PC-9 (cell line): Measurements from ENCODE around the gene CLCN3. TPM values are rescaled to one million over a fixed set of nuclear protein-coding genes. Genes with fewer than 3 reads are reported as not detected.
"Not testable (repeated sequence)": the region's sequence is repeated elsewhere in the genome, so short reads cannot be mapped to it uniquely, and the experiment has no call there.

Source experiments
- BruUV-seq: library from RNA; stranded (reverse); fragments of 400-500 nt; replicated peaks from 2 replicates; lab custom pipeline; 2021; lab: Mats Ljungman, UMichigan
- CTCF ChIA-PET: fragments of 300-600 bp; sonication (Branson Sonifier 250); formaldehyde crosslinking; loops from one replicate; lab custom pipeline; 2022; ENCODE audit warnings: antibody characterized with exemption; lab: Charles Lee
- POLR2A ChIA-PET: fragments of 300-600 bp; sonication (Branson Sonifier 250); formaldehyde crosslinking; loops from one replicate; lab custom pipeline; 2022; ENCODE audit warnings: antibody characterized with exemption; ENCODE audit not compliant: unreplicated experiment; lab: Charles Lee
- DNase-seq, 2 experiments: peaks; one replicate each; pipeline versions ENCODE4 v3.0.0 to v3.0.0-alpha.2; 2015 to 2022; ENCODE audit warnings: mixed read lengths in 1 of 2
- H2AFZ ChIP-seq: fragments of 200-600 bp; sonication (generic); 2 replicates; pipeline ENCODE4 v1.8.1; 2017; ENCODE audit warnings: antibody characterized with exemption
- H3F3A ChIP-seq: fragments of 200-600 bp; sonication (generic); 2 replicates; pipeline ENCODE4 v1.8.1; 2017; ENCODE audit warnings: antibody characterized with exemption, mild to moderate bottlenecking, low read depth; ENCODE audit not compliant: insufficient read depth
- H3K27ac ChIP-seq: fragments of 200-600 bp; sonication (generic); 2 replicates; pipeline ENCODE4 v1.6.1; 2016; ENCODE audit warnings: mixed run types
- H3K27me3 ChIP-seq: fragments of 200-600 bp; sonication (generic); 2 replicates; pipeline ENCODE4 v1.6.1; 2016; ENCODE audit warnings: low read depth, mixed run types; ENCODE audit not compliant: insufficient read depth
- H3K36me3 ChIP-seq: fragments of 200-600 bp; sonication (generic); 2 replicates; pipeline ENCODE4 v1.6.1; 2016; ENCODE audit warnings: low read depth, mixed run types
- H3K4me1 ChIP-seq: fragments of 200-600 bp; sonication (generic); replicated peaks from 2 replicates; pipeline ENCODE4 v1.6.1; 2016; ENCODE audit warnings: mixed run types; ENCODE audit not compliant: insufficient read depth
- H3K4me2 ChIP-seq: fragments of 200-600 bp; sonication (generic); 2 replicates; pipeline ENCODE4 v1.6.1; 2017; ENCODE audit warnings: mixed run types
- H3K4me3 ChIP-seq: fragments of 200-600 bp; sonication (generic); 2 replicates; pipeline ENCODE4 v1.6.1; 2016; ENCODE audit warnings: mixed run types
- H3K79me2 ChIP-seq: fragments of 200-600 bp; sonication (generic); 2 replicates; pipeline ENCODE4 v1.6.1; 2017; ENCODE audit warnings: low read depth, mixed run types
- H3K9me2 ChIP-seq: fragments of 200-600 bp; sonication (generic); 2 replicates; pipeline ENCODE4 v1.8.1; 2017; ENCODE audit warnings: mild to moderate bottlenecking; ENCODE audit not compliant: insufficient read depth
- H3K9me3 ChIP-seq: fragments of 200-600 bp; sonication (generic); 2 replicates; pipeline ENCODE4 v1.8.1; 2016; ENCODE audit warnings: low read depth; ENCODE audit not compliant: insufficient read depth
- H4K20me1 ChIP-seq: fragments of 200-600 bp; sonication (generic); 2 replicates; pipeline ENCODE4 v1.8.1; 2017; ENCODE audit not compliant: insufficient read depth
- CTCF ChIP-seq: fragments of 200-600 bp; sonication (generic); conservative IDR thresholded peaks from 2 replicates; pipeline ENCODE4 v1.6.1; 2017; ENCODE audit warnings: mixed run types, antibody characterized with exemption, mild to moderate bottlenecking, moderate library complexity
- EZH2 ChIP-seq: fragments of 200-600 bp; sonication (generic); IDR thresholded peaks from 2 replicates; pipeline ENCODE4 v1.8.0; 2017; ENCODE audit warnings: antibody characterized with exemption, low read depth
- intact Hi-C: fragments of 100-400 bp; cut with micrococcal nuclease; formaldehyde crosslinking; loops from one replicate; pipeline ENCODE4 v1.10.0; 2022; ENCODE audit not compliant: unreplicated experiment
- total RNA-seq: library from RNA; stranded (reverse); gene quantifications from 2 replicates; pipeline ENCODE4 v1.2.3, GENCODE V29; 2021

The CLCN3 gene
- total RNA-seq, 1 experiment from 2014 or later: 51.6 TPM

- BruUV-seq: no TSS peak
- Histone ChIP-seq H3K79me2 (no peaks in the 10 kb centered on the region), H4K20me1 (no peaks in the 10 kb centered on the region), H3K27ac (no peak overlapping the region), H3F3A (no peaks in the 10 kb centered on the region), H3K4me3 (no peak overlapping the region), H3K4me1 (no peaks in the 10 kb centered on the region), H3K9me2 (no peaks in the 10 kb centered on the region), H3K9me3 (no peaks in the 10 kb centered on the region), H3K36me3 (no peaks in the 10 kb centered on the region), H3K27me3 (no peaks in the 10 kb centered on the region), H2AFZ (no peak overlapping the region), H3K4me2 (no peak overlapping the region)
- DNase-seq: no peak
- TF ChIP-seq CTCF: no peak
- POLR2A ChIA-PET: no interaction called here
- intact Hi-C loops: loop anchor here (5.0 kb wide), 1 partner anchor 112 kb away; the partner anchor contains the start of gene NEK1
- CTCF ChIA-PET: no interaction called here
These were observed 103.9 kb downstream of the CLCN3 start for GRCh38 chr4:169724260-169724659.

GRCh38 chr4:169727616-169728015 lies 107.2 kb downstream of the CLCN3 start:
- Histone ChIP-seq H3F3A (no peaks in the 10 kb centered on the region), H3K4me2 (no peak overlapping the region), H3K9me2 (no peaks in the 10 kb centered on the region), H3K9me3 (no peaks in the 10 kb centered on the region), H2AFZ (no peak overlapping the region), H3K36me3 (no peaks in the 10 kb centered on the region), H3K27me3 (no peaks in the 10 kb centered on the region), H4K20me1 (no peaks in the 10 kb centered on the region), H3K4me1 (no peaks in the 10 kb centered on the region), H3K4me3 (no peak overlapping the region), H3K27ac (no peak overlapping the region), H3K79me2 (no peaks in the 10 kb centered on the region)
- no TSS peak for BruUV-seq
- ChIA-PET POLR2A (interaction anchor here (0.6 to 0.7 kb wide), 2 partner anchors 658 to 718 kb away, joined by 3 to 5 read pairs; partner anchors contain the start of gene CBR4), CTCF (no interaction called here)
- no peak for TF ChIP-seq CTCF
- TF ChIP-seq EZH2: no peak
- intact Hi-C loops: no loop called here
- DNase-seq: no peak

GRCh38 chr4:169730564-169730963 lies 110.2 kb downstream of the CLCN3 start:
- Histone ChIP-seq H3K36me3 (no peaks in the 10 kb centered on the region), H3K27ac (no peak overlapping the region), H3K4me1 (no peaks in the 10 kb centered on the region), H4K20me1 (no peaks in the 10 kb centered on the region), H3K27me3 (no peaks in the 10 kb centered on the region), H3K4me2 (no peak overlapping the region), H2AFZ (no peak overlapping the region), H3K9me3 (no peaks in the 10 kb centered on the region), H3K4me3 (no peak overlapping the region), H3F3A (no peaks in the 10 kb centered on the region), H3K9me2 (no peaks in the 10 kb centered on the region), H3K79me2 (no peaks in the 10 kb centered on the region)
- TF ChIP-seq CTCF (no peak), EZH2 (no peak)
- no TSS peak for BruUV-seq
- no peak for DNase-seq
- intact Hi-C loops: no loop called here
- POLR2A ChIA-PET: no interaction called here
- CTCF ChIA-PET: no interaction called here

GRCh38 chr4:169738604-169739003 lies 118.2 kb downstream of the CLCN3 start:
- H3K36me3 ChIP-seq, H3K79me2 ChIP-seq, H3K4me2 ChIP-seq, H2AFZ ChIP-seq, H3K9me2 ChIP-seq, CTCF ChIA-PET, intact Hi-C loops, BruUV-seq, H3K27me3 ChIP-seq, H4K20me1 ChIP-seq, DNase-seq, H3K4me3 ChIP-seq, H3F3A ChIP-seq, H3K9me3 ChIP-seq, H3K4me1 ChIP-seq, POLR2A ChIA-PET, H3K27ac ChIP-seq: not testable (repeated sequence)
